ENCODE measurements around the gene C1GALT1. TPM values are rescaled to one million over a fixed set of nuclear protein-coding genes. Genes with fewer than 3 reads are reported as not detected.
A peak's percentile ranks its signal among the peaks of the same experiment; 100 is the strongest.

C1GALT1 gene
- polyA plus RNA-seq, 3 donors: 12.5 to 47.7 (median 45.1) TPM

DNA sequence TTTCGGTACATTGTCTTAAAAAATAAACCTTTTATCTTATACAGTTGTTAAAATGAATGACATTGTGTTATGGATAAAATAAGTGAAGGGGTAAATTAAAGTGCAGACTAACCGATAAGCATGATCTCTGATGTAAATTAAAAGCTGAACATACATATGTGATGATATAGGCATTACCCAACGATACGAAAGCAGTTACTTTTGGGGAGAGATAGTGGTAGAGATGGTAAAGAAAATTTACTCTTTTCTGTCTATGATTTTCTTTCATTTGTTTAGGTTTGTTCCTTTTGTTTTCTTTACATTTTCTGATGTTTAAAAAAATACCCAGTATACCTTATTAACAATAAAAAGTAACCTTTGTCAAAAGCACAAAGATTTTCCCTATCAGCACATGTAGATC is 6.4 kb downstream of the C1GALT1 start:
- TF ChIP-seq, protein P1, sequence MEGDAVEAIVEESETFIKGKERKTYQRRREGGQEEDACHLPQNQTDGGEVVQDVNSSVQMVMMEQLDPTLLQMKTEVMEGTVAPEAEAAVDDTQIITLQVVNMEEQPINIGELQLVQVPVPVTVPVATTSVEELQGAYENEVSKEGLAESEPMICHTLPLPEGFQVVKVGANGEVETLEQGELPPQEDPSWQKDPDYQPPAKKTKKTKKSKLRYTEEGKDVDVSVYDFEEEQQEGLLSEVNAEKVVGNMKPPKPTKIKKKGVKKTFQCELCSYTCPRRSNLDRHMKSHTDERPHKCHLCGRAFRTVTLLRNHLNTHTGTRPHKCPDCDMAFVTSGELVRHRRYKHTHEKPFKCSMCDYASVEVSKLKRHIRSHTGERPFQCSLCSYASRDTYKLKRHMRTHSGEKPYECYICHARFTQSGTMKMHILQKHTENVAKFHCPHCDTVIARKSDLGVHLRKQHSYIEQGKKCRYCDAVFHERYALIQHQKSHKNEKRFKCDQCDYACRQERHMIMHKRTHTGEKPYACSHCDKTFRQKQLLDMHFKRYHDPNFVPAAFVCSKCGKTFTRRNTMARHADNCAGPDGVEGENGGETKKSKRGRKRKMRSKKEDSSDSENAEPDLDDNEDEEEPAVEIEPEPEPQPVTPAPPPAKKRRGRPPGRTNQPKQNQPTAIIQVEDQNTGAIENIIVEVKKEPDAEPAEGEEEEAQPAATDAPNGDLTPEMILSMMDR (IDR thresholded peaks at IDR 0.05): no peak
- no peak overlapping the region for H3K4me3 Mint-ChIP-seq
- no peak overlapping the region for H3K4me2 ChIP-seq (replicated peaks; ENCODE audit: extremely low read depth, low read length, poor library complexity, severe bottlenecking)

DNA sequence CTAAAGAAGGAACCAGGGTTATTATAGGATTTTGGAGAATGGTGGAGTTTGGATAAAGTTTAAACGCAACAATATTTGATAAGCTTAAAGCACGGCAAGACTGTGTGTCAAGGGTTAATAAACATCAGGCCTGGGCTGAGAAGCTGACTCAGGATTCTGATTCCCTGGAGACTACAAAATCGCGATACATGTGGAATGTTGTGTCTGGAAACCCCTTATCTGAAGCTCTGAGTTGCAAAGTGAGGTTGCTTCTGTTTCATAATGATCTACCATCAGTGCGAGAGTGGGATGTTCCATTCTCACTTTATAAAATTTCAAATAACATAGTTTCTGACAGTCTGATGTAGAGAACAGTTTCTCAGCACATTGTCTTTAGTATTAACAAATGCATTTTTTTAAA is 7.8 kb downstream of the C1GALT1 start:
- H3K4me3 Mint-ChIP-seq: no peak overlapping the region
- H3K9me3 Mint-ChIP-seq: peaks cover 2 to 12% (median 4%) of the 10 kb centered on the region in 7 donors
- H3K4me3 ChIP-seq (replicated peaks in 1 of 3; ENCODE audit: low read depth in 2 of 3, low read length in 3 of 3): no peak overlapping the region
- H3K4me2 ChIP-seq (replicated peaks; ENCODE audit: extremely low read depth, low read length, poor library complexity, severe bottlenecking): no peak overlapping the region
- H3K27me3 Mint-ChIP-seq (ENCODE audit: low read depth in 3 of 3): no peaks in the 10 kb centered on the region
- peaks cover 8 to 12% of the 10 kb centered on the region in 2 donors for H3K36me3 ChIP-seq (replicated peaks in 1 of 2; ENCODE audit: control insufficient read depth in 1 of 2, insufficient read depth in 2 of 2, low read length in 2 of 2)
- no peaks in the 10 kb centered on the region for H3K27me3 ChIP-seq (ENCODE audit: control insufficient read depth in 2 of 2, insufficient read depth in 2 of 2, low read length in 2 of 2)
- H3K79me2 ChIP-seq (ENCODE audit: insufficient read depth, low read length): peaks cover 100% of the 10 kb centered on the region
- H3K27ac ChIP-seq (ENCODE audit: low read depth in 1 of 2, low read length in 2 of 2): no peak overlapping the region
- H3K4me1 ChIP-seq (ENCODE audit: control insufficient read depth in 1 of 2, insufficient read depth in 2 of 2, low read length in 2 of 2): peaks cover 0 to 1% of the 10 kb centered on the region in 2 donors
- H3K9me3 ChIP-seq (replicated peaks in 1 of 2; ENCODE audit: control insufficient read depth in 1 of 2, insufficient read depth in 1 of 2, low read length in 2 of 2): no peaks in the 10 kb centered on the region
- 96% methylated on average over 3 of the region's 5 CpGs for WGBS (ENCODE audit: insufficient coverage)
- DNase-seq: no peak
- peaks cover 30% of the 10 kb centered on the region for H3K4me1 Mint-ChIP-seq
- H3K36me3 Mint-ChIP-seq: peaks cover 4 to 12% of the 10 kb centered on the region in 2 donors
- intact Hi-C loops (cut with micrococcal nuclease): no loop called here
- H3K9ac ChIP-seq (ENCODE audit: insufficient read depth, low read length, poor library complexity, severe bottlenecking): no peak overlapping the region
- peak overlapping the region in 1 of 7 donors; percentile 7 for H3K27ac Mint-ChIP-seq
- TF ChIP-seq, protein P1 (IDR thresholded peaks at IDR 0.05): no peak
- H4K20me1 ChIP-seq (ENCODE audit: insufficient read depth, low read length): peaks cover 84% of the 10 kb centered on the region
- H2AFZ ChIP-seq (ENCODE audit: insufficient read depth, low read depth, low read length, poor library complexity, severe bottlenecking): no peak overlapping the region

More for the DNA sequence above, 6.4 kb downstream of the C1GALT1 start:
- 100% methylated on average over 1 of the region's 4 CpGs for WGBS (ENCODE audit: insufficient coverage)
- Histone ChIP-seq H3K36me3 (replicated peaks in 1 of 2; ENCODE audit: control insufficient read depth in 1 of 2, insufficient read depth in 2 of 2, low read length in 2 of 2) (peaks cover 8 to 12% of the 10 kb centered on the region in 2 donors), H3K27ac (ENCODE audit: low read depth in 1 of 2, low read length in 2 of 2) (no peak overlapping the region), H3K27me3 (ENCODE audit: control insufficient read depth in 2 of 2, insufficient read depth in 2 of 2, low read length in 2 of 2) (no peaks in the 10 kb centered on the region), H3K4me3 (replicated peaks in 1 of 3; ENCODE audit: low read depth in 2 of 3, low read length in 3 of 3) (no peak overlapping the region), H3K4me1 (ENCODE audit: control insufficient read depth in 1 of 2, insufficient read depth in 2 of 2, low read length in 2 of 2) (peaks cover 5 to 15% of the 10 kb centered on the region in 2 donors), H3K9ac (ENCODE audit: insufficient read depth, low read length, poor library complexity, severe bottlenecking) (no peak overlapping the region), H2AFZ (ENCODE audit: insufficient read depth, low read depth, low read length, poor library complexity, severe bottlenecking) (no peak overlapping the region), H4K20me1 (ENCODE audit: insufficient read depth, low read length) (peaks cover 73% of the 10 kb centered on the region), H3K79me2 (ENCODE audit: insufficient read depth, low read length) (peaks cover 100% of the 10 kb centered on the region), H3K9me3 (replicated peaks in 1 of 2; ENCODE audit: control insufficient read depth in 1 of 2, insufficient read depth in 1 of 2, low read length in 2 of 2) (no peaks in the 10 kb centered on the region)
- DNase-seq: no peak
- Mint-ChIP-seq H3K36me3 (peaks cover 4 to 12% of the 10 kb centered on the region in 2 donors), H3K9me3 (peaks cover 0 to 9% (median 4%) of the 10 kb centered on the region in 7 donors), H3K4me1 (peaks cover 31% of the 10 kb centered on the region), H3K27me3 (ENCODE audit: low read depth in 3 of 3) (no peaks in the 10 kb centered on the region), H3K27ac (no peak overlapping the region)
- intact Hi-C loops (cut with micrococcal nuclease): loop anchor here in 1 of 2 donors (10.0 kb wide), 2 partner anchors 84 to 376 kb away; partner anchors contain the start of gene MIOS
